ENCODE measurements around the gene HMX3.

The HMX3 gene

DNA sequence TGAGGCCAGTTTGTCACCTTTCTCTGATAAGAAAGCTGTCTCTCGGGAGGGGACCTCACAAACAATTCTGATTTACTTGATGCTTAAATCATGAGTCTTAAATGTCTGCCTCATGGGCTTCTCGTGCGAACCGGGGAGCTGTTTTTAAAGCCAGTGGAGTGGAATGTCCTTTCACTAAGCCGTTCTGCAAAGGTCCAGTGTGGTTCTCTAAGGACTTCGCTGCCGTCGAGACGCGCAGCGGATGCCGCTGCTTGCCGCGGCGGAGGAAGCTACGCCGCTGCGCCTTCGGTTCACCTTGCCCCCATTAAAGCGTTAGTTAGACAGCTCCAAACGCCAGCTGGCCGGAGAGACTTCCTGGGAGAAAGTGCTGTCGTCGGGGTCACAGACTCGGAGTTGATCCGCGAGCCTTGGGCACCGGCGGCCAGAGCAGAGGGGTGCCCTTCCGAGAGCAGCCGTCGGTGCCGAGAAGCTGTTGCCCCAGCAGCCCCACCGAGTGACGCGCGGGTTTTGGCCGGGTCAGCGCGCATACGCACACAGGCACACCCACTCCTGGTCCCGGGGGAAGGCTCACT is 1.3 kb upstream of the HMX3 start:
- H3K4me3 ChIP-seq (ENCODE audit: low read depth, low read length): no peak overlapping the region
- DNase-seq (ENCODE audit: low read depth): no peak
- TF ChIP-seq, protein P1, sequence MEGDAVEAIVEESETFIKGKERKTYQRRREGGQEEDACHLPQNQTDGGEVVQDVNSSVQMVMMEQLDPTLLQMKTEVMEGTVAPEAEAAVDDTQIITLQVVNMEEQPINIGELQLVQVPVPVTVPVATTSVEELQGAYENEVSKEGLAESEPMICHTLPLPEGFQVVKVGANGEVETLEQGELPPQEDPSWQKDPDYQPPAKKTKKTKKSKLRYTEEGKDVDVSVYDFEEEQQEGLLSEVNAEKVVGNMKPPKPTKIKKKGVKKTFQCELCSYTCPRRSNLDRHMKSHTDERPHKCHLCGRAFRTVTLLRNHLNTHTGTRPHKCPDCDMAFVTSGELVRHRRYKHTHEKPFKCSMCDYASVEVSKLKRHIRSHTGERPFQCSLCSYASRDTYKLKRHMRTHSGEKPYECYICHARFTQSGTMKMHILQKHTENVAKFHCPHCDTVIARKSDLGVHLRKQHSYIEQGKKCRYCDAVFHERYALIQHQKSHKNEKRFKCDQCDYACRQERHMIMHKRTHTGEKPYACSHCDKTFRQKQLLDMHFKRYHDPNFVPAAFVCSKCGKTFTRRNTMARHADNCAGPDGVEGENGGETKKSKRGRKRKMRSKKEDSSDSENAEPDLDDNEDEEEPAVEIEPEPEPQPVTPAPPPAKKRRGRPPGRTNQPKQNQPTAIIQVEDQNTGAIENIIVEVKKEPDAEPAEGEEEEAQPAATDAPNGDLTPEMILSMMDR (conservative IDR thresholded peaks at IDR 0.05; ENCODE audit: low read depth, low read length): no peak

DNA sequence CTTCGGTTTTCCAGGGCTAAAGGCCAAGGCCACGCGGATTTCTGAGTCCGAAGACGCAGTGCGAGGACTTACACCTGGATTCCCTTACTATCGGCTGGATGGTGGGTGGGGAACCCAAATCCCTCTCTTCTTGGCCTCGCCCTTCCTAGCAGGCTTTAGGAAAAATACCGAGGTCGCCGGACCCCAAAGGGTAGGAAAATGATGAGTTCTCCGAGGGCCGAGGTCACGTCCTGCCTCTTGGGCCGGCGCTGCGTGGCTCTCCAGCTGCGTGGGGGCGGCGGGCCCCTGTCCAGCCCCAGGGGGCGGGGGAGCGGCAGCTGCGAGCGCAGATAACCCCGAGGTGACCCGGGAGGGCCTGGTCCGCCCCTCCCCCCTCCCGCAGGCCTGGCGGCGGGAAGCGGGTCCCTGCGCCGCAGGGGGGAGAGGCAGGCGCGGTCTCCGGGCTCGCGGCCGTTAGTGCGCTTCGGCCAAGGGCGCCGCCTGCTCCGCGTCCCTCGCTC is 805 bp upstream of the HMX3 start:
- no peak for DNase-seq (ENCODE audit: low read depth)
- TF ChIP-seq, protein P1 (conservative IDR thresholded peaks at IDR 0.05; ENCODE audit: low read depth, low read length): no peak
- no peak overlapping the region for H3K4me3 ChIP-seq (ENCODE audit: low read depth, low read length)

DNA sequence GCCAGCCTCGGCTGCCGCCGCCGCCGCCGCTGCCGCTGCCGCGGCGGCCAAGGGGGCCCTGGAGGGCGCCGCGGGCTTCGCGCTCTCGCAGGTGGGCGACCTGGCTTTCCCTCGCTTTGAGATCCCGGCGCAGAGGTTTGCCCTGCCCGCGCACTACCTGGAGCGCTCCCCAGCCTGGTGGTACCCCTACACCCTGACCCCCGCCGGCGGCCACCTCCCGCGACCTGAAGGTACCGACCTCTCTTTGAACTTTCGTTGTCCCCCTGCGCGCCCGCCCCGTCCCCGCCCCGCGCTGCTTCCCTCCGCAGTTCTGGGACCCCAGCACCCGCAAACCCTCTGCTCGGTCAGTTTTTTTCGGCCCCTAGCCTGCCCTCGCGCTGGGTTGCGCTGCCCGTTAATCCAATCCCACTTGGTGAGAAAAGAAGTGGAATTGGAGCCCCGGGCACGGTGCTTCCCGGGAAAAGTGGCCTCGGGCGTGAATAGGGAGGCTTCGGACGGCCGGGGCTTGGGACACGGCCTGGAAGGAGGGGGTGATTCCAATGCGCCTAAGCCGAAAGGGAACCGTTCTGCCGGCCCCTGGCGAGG is 543 bp downstream of the HMX3 start:
- H3K4me3 ChIP-seq (ENCODE audit: low read depth, low read length): no peak overlapping the region
- TF ChIP-seq, protein P1 (conservative IDR thresholded peaks at IDR 0.05; ENCODE audit: low read depth, low read length): no peak
- DNase-seq (ENCODE audit: low read depth): no peak

DNA sequence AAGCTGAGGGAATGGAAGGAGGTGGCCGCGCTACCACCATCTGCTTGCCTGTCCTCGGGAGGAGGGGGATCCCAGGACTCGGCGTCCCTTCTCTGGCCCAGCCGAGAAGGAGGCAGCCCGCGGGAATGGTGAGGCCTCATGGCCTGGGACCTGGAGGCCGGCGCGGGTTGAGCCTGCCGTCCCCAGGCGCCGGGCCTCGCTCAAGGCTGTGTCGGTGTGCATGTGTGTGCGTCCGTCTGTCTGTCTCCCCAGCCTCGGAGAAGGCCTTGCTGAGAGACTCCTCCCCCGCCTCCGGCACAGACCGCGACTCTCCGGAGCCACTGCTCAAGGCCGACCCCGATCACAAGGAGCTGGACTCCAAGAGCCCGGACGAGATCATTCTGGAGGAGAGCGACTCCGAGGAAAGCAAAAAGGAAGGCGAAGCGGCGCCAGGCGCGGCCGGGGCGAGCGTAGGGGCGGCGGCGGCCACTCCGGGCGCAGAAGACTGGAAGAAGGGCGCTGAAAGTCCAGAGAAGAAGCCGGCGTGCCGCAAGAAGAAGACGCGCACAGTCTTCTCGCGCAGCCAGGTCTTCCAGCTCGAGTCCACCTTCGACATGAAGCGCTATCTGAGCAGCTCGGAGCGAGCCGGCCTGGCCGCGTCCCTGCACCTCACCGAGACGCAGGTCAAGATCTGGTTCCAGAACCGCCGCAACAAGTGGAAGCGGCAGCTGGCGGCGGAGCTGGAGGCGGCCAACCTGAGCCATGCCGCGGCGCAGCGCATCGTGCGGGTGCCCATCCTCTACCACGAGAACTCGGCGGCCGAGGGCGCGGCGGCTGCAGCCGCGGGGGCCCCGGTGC is 1.3 kb downstream of the HMX3 start:
- TF ChIP-seq, protein P1 (conservative IDR thresholded peaks at IDR 0.05; ENCODE audit: low read depth, low read length): no peak
- DNase-seq (ENCODE audit: low read depth): no peak
- no peak overlapping the region for H3K4me3 ChIP-seq (ENCODE audit: low read depth, low read length)

DNA sequence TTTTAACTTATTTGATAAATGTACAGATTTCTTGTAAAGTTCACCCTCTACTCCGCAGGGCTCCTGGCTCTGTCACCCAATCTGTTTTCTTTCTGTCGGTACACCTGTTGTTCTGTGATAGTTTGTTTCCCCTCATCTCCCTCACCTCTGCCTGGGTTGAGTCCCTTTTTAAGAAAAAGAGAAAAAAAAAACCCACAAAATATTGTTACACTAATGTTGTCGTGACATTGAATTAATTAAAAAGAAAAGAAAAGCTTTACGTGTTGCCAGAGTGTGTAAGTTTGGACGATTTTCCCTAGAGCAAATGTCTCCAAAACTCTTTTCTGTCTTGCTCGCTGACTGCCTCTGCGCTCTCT is 3.4 kb downstream of the HMX3 start:
- H3K4me3 ChIP-seq (ENCODE audit: low read depth, low read length): no peak overlapping the region
- no peak for DNase-seq (ENCODE audit: low read depth)
- TF ChIP-seq, protein P1 (conservative IDR thresholded peaks at IDR 0.05; ENCODE audit: low read depth, low read length): no peak

DNA sequence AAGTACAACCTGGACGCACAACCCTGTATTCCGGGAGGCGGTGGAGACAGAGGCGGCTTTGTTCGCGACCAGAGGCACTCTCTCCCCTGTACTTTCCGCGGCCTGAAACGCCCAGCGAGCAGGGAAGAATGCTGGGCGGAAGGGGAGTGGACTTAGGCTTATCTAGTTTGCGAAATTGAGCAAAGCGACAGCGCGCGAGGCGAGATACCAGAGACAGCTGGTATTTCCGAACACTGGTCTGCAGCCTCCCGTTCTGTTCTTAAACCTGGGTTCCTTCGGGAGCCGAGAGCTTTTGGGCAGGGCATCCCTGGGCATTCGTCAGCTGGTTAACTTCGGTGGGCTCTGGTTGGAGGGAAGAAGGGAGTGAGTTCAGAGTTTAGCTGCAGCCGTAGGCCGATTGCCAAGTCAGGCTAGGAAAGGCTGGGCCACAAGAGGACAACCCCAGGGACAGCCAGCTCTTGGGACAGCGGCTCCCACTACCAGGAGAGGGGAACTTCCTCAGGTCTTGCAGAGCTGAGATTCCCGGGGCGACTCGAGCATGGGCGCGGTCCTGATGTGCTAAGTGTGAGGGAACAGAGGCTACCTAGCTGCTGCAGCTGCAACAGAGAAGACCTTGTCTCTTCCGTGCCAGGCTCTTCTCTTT is 3.9 kb downstream of the HMX3 start:
- H3K4me3 ChIP-seq (ENCODE audit: low read depth, low read length): no peak overlapping the region
- DNase-seq (ENCODE audit: low read depth): peak; percentile 28
- TF ChIP-seq, protein P1 (conservative IDR thresholded peaks at IDR 0.05; ENCODE audit: low read depth, low read length): no peak

All from choroid plexus epithelial cell (primary cell).